Osteoblast (primary cell): Measurements from ENCODE around the gene MFRP. TPM values are rescaled to one million over a fixed set of nuclear protein-coding genes. Genes with fewer than 3 reads are reported as not detected.

Experiments used
- DNase-seq: peaks from one replicate; pipeline ENCODE4 v3.0.0; 2011; ENCODE audit warnings: low spot score, mixed read lengths; ENCODE audit not compliant: insufficient read length; ENCODE audit errors: missing footprints
- H2AFZ ChIP-seq: 2 replicates; pipeline ENCODE4 v1.6.0; 2011; ENCODE audit warnings: mild to moderate bottlenecking, low read length
- H3K27ac ChIP-seq: 2 replicates; pipeline ENCODE4 v1.5.1; 2011; ENCODE audit warnings: mild to moderate bottlenecking, low read depth, low read length, moderate library complexity
- H3K27me3 ChIP-seq: 2 replicates; pipeline ENCODE4 v1.6.0; 2012; ENCODE audit warnings: mild to moderate bottlenecking, control low read depth, inconsistent platforms, low read length, moderate library complexity; ENCODE audit not compliant: insufficient read depth
- H3K36me3 ChIP-seq: 2 replicates; pipeline ENCODE4 v1.5.1; 2011; ENCODE audit warnings: mild to moderate bottlenecking, low read length, control low read depth, moderate library complexity; ENCODE audit not compliant: insufficient read depth
- H3K4me1 ChIP-seq: 2 replicates; pipeline ENCODE4 v1.5.1; 2011; ENCODE audit warnings: mild to moderate bottlenecking, low read length, control low read depth, moderate library complexity; ENCODE audit not compliant: insufficient read depth
- H3K4me2 ChIP-seq: 2 replicates; pipeline ENCODE4 v1.6.0; 2011; ENCODE audit warnings: mild to moderate bottlenecking, low read length; ENCODE audit not compliant: insufficient read depth
- H3K4me3 ChIP-seq: fragments of 200-600 bp; sonication (generic); 3 replicates; pipeline ENCODE4 v1.5.1; 2012; ENCODE audit warnings: mild to moderate bottlenecking, low read length, inconsistent platforms; ENCODE audit not compliant: insufficient read depth
- H3K79me2 ChIP-seq: 2 replicates; pipeline ENCODE4 v1.6.0; 2012; ENCODE audit warnings: mild to moderate bottlenecking, low read length, control low read depth, inconsistent platforms; ENCODE audit not compliant: insufficient read depth
- H3K9me3 ChIP-seq: 2 replicates; pipeline ENCODE4 v1.5.1; 2011; ENCODE audit warnings: low read depth, low read length, control low read depth
- H4K20me1 ChIP-seq: 2 replicates; pipeline ENCODE4 v1.6.0; 2012; ENCODE audit warnings: mild to moderate bottlenecking, low read length, control low read depth; ENCODE audit not compliant: insufficient read depth
- CTCF ChIP-seq: IDR thresholded peaks from 2 replicates; pipeline ENCODE4 v1.5.1; 2011; ENCODE audit warnings: mild to moderate bottlenecking, low read depth, low read length, moderate library complexity; ENCODE audit errors: extremely low read depth
- total RNA-seq: library from RNA; depleted of rRNA; stranded (reverse); fragments of >200 nt; gene quantifications from 2 replicates; pipeline ENCODE4 v1.2.3, GENCODE V29; 2012

MFRP gene
- total RNA-seq, 1 donor = not detected

- H3K79me2 ChIP-seq = no peaks in the 10 kb centered on the region
- H3K4me1 ChIP-seq = peaks cover 46% of the 10 kb centered on the region
- no peak for DNase-seq
- H3K4me2 ChIP-seq = no peak overlapping the region
- H3K27ac ChIP-seq = no peak overlapping the region
- H4K20me1 ChIP-seq = no peaks in the 10 kb centered on the region
- no peaks in the 10 kb centered on the region for H3K36me3 ChIP-seq
- no peaks in the 10 kb centered on the region for H3K27me3 ChIP-seq
- no peaks in the 10 kb centered on the region for H3K9me3 ChIP-seq
- H3K4me3 ChIP-seq = no peak overlapping the region
- no peak for TF ChIP-seq CTCF
- H2AFZ ChIP-seq = no peak overlapping the region
Measured at GRCh38 chr11:119369132-119369925, 22.8 kb upstream of the MFRP start.

GRCh38 chr11:119368121-119369034, 21.9 kb upstream of the MFRP start:
- Histone ChIP-seq H4K20me1 (no peaks in the 10 kb centered on the region), H3K36me3 (no peaks in the 10 kb centered on the region), H2AFZ (no peak overlapping the region), H3K27ac (no peak overlapping the region), H3K9me3 (no peaks in the 10 kb centered on the region), H3K79me2 (no peaks in the 10 kb centered on the region), H3K27me3 (no peaks in the 10 kb centered on the region), H3K4me3 (no peak overlapping the region), H3K4me2 (no peak overlapping the region), H3K4me1 (peaks cover 46% of the 10 kb centered on the region)
- DNase-seq = no peak
- no peak for TF ChIP-seq CTCF

GRCh38 chr11:119367661-119368120, 21.2 kb upstream of the MFRP start:
- H3K4me2 ChIP-seq = no peak overlapping the region
- H3K4me3 ChIP-seq = no peak overlapping the region
- no peaks in the 10 kb centered on the region for H3K79me2 ChIP-seq
- H3K9me3 ChIP-seq = no peaks in the 10 kb centered on the region
- H3K27me3 ChIP-seq = no peaks in the 10 kb centered on the region
- no peaks in the 10 kb centered on the region for H4K20me1 ChIP-seq
- peaks cover 46% of the 10 kb centered on the region for H3K4me1 ChIP-seq
- H3K36me3 ChIP-seq = no peaks in the 10 kb centered on the region
- TF ChIP-seq CTCF = no peak
- H2AFZ ChIP-seq = no peak overlapping the region
- no peak overlapping the region for H3K27ac ChIP-seq
- DNase-seq = no peak
